Thymus (tissue), 11 donors: Measurements from ENCODE around the gene CRTC1. TPM values are rescaled to one million over a fixed set of nuclear protein-coding genes. Genes with fewer than 3 reads are reported as not detected.

ENCODE experiments used
- DNase-seq, 9 donors: peaks; one replicate each; pipeline ENCODE4 v3.0.0-alpha.2; 2013; ENCODE audit warnings: low spot score in 9 of 9, low read depth in 6 of 9, missing footprints in 1 of 9
- H3K27ac ChIP-seq, 2 donors: one replicate each; pipeline ENCODE4 v1.5.1; 2013; ENCODE audit warnings: control low read depth in 1 of 2, low read depth in 1 of 2, low read length in 1 of 2, mild to moderate bottlenecking in 1 of 2, moderate library complexity in 1 of 2
- H3K27me3 ChIP-seq, 2 donors: one replicate each; pipeline ENCODE4 v1.5.1; 2013; ENCODE audit warnings: low read length in 1 of 2; ENCODE audit not compliant: control insufficient read depth in 2 of 2, insufficient read depth in 1 of 2
- H3K36me3 ChIP-seq, 2 donors: one replicate each; pipeline ENCODE4 v1.5.1; 2013; ENCODE audit warnings: low read length in 1 of 2, mild to moderate bottlenecking in 1 of 2, moderate library complexity in 1 of 2; ENCODE audit not compliant: control insufficient read depth in 2 of 2, insufficient read depth in 2 of 2
- H3K4me1 ChIP-seq, 2 donors: one replicate each; pipeline ENCODE4 v1.5.1; 2013; ENCODE audit warnings: low read length in 2 of 2; ENCODE audit not compliant: control insufficient read depth in 2 of 2, insufficient read depth in 2 of 2
- H3K4me3 ChIP-seq, 2 donors: one replicate each; pipeline ENCODE4 v1.5.1; 2013; ENCODE audit warnings: low read length in 2 of 2, control low read depth in 1 of 2, mild to moderate bottlenecking in 1 of 2
- H3K9me3 ChIP-seq, 2 donors: one replicate each; pipeline ENCODE4 v1.5.1; 2013; ENCODE audit warnings: low read length in 1 of 2, mild to moderate bottlenecking in 1 of 2; ENCODE audit not compliant: control insufficient read depth in 2 of 2, insufficient read depth in 1 of 2
- WGBS: extraction: QIAGEN DNeasy Blood & Tissue Kit; methylation state at CpG from one replicate; pipeline ENCODE4 v1.1.7; 2013; 5-methylcytosine and 5-hydroxymethylcytosine counted together
- polyA plus RNA-seq: library from polyadenylated mRNA; stranded (reverse); fragments of 200-250 nt; gene quantifications from one replicate; pipeline ENCODE4 v1.2.3, GENCODE V29; 2013
- total RNA-seq: library from RNA; stranded (reverse); fragments of 120-200 nt; gene quantifications from one replicate; pipeline ENCODE4 v1.2.4, GENCODE V29; 2013
- donor health status: healthy.

CRTC1 gene
- total and polyA plus RNA-seq, 2 donors: 1.2 to 9.7 TPM

DNA sequence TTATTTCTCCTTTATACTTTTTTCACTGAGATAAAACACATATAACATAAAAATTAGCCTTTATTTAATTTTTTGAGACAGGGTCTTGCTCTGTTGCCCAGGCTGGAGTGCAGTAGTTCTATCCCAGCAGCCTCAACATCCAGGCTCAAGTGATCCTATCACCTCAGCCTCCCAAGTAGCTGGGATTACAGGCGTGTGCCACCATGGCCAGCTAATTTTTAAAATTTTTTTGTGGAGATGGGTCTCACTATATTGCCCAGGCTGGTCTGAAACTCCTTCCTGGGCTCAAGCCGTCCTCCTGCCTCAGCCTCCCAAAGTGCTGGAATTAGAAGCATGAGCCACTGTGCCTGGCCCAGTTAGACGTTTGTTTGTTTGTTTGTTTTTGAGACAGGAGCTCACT is 28.4 kb downstream of the CRTC1 start:
- 98% methylated on average over 3 of the region's 3 CpGs for WGBS

DNA sequence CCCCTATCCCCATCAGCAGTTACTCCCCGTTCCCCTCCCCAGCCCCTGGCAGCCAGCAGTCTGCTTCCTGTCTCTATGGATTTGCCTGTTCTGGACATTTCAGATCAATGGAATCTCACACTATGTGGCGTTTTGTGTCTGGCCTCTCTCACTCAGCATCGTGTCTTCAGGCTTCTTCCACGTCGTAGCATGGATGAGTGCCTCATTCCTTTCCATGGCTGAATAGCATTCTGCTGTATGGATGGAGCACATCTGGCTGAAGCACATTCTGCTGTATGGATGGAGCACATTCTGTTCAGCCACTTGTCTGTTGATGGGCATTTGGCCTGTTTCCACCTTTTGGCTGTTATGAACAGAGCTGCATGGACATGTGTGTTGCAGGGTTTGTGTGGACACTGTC is 29.5 kb downstream of the CRTC1 start:
- Histone ChIP-seq H3K36me3 (peaks cover 0 to 3% of the 10 kb centered on the region in 2 donors), H3K4me3 (no peak overlapping the region), H3K27me3 (no peaks in the 10 kb centered on the region), H3K27ac (no peak overlapping the region), H3K9me3 (peaks cover 0 to 3% of the 10 kb centered on the region in 2 donors), H3K4me1 (peaks cover 6 to 14% of the 10 kb centered on the region in 2 donors)
- no peak for DNase-seq
- WGBS: 88% methylated on average over 5 of the region's 5 CpGs

More for the DNA sequence above, 28.4 kb downstream of the CRTC1 start:
- Histone ChIP-seq H3K36me3 (peaks cover 0 to 3% of the 10 kb centered on the region in 2 donors), H3K9me3 (peaks cover 0 to 3% of the 10 kb centered on the region in 2 donors), H3K27ac (no peak overlapping the region), H3K27me3 (no peaks in the 10 kb centered on the region), H3K4me3 (no peak overlapping the region), H3K4me1 (peaks cover 6 to 14% of the 10 kb centered on the region in 2 donors)
- no peak for DNase-seq

DNA sequence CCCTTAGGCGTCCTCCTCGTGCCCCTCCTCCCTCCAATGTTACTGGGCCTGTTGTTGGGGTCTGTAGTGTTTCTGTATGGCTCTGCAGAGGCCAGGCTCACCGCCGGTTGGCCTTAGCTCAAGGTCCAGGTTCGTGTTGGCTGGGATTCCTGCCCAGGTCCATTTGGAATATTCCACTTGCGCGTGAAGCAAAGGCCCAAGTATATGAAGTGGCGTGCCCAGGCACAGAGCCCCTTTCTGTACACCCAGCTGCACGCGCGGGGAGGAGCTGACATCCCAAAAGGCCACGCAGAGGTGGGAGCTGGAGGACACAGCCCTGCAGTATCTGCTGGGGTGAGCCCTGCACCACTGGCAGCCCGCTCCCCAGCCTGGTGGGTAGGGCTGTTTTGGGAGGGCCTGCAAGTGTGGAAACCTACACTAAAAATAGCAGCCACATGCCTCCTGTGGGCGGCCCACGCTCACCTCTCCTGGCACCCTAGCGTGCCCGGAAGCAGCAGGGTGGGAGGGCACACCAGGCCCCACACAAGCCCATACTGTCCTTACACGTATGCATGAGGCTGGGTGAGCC is 30.2 kb downstream of the CRTC1 start:
- 88% methylated on average over 18 of the region's 18 CpGs for WGBS
- no peaks in the 10 kb centered on the region for H3K27me3 ChIP-seq
- DNase-seq: no peak
- H3K9me3 ChIP-seq: peaks cover 0 to 3% of the 10 kb centered on the region in 2 donors
- no peak overlapping the region for H3K27ac ChIP-seq
- no peak overlapping the region for H3K4me3 ChIP-seq
- peaks cover 0 to 3% of the 10 kb centered on the region in 2 donors for H3K36me3 ChIP-seq
- peaks cover 6 to 14% of the 10 kb centered on the region in 2 donors for H3K4me1 ChIP-seq

DNA sequence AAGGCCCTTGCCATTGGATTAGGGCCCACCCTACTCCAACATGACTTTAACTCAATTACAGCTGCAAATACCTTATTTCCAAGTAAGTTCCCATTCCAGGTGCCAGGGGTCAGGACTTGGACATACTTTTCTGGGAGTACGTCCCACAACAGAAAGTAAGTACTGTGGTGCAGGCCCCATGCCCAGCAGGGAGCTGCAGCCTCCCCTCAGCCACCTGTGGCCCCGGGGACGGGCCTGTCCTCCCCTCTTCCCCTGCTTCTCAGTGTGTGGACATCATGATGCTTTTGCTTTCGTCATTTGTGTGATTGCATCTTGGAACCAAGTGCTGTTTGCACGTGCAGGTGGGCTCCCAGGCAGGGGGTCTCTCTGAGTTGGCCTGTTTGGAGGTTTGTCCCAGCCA is 31.9 kb downstream of the CRTC1 start:
- H3K4me1 ChIP-seq: peaks cover 2 to 14% of the 10 kb centered on the region in 2 donors
- no peak overlapping the region for H3K27ac ChIP-seq
- H3K27me3 ChIP-seq: no peaks in the 10 kb centered on the region
- 74% methylated on average over 5 of the region's 5 CpGs for WGBS
- no peaks in the 10 kb centered on the region for H3K36me3 ChIP-seq
- H3K4me3 ChIP-seq: no peak overlapping the region
- DNase-seq: no peak
- peaks cover 0 to 3% of the 10 kb centered on the region in 2 donors for H3K9me3 ChIP-seq

DNA sequence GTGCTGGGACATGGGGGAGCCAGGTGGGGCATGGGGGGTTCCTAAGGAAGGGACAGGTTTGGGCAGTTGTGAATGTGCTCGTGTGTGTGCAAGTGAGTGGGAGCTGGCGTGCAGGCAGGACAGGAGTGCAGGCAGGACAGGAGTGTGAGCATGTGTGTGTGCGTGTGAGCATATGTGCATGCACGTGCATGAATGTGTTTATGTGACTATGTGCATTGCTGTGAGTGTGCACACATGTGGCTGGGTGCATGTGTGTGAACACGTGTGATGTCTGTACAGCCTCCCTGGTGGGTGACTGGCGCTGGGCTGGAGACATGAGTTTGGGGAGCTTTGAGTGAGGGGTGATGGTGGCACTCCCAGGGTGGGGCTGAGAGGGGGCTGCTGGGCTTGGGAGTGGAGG is 33.4 kb downstream of the CRTC1 start:
- H3K36me3 ChIP-seq: no peaks in the 10 kb centered on the region
- H3K4me3 ChIP-seq: no peak overlapping the region
- WGBS: 98% methylated on average over 6 of the region's 6 CpGs
- H3K27me3 ChIP-seq: no peaks in the 10 kb centered on the region
- no peak for DNase-seq
- H3K4me1 ChIP-seq: peaks cover 2 to 14% of the 10 kb centered on the region in 2 donors
- H3K27ac ChIP-seq: no peak overlapping the region
- H3K9me3 ChIP-seq: peaks cover 0 to 3% of the 10 kb centered on the region in 2 donors

DNA sequence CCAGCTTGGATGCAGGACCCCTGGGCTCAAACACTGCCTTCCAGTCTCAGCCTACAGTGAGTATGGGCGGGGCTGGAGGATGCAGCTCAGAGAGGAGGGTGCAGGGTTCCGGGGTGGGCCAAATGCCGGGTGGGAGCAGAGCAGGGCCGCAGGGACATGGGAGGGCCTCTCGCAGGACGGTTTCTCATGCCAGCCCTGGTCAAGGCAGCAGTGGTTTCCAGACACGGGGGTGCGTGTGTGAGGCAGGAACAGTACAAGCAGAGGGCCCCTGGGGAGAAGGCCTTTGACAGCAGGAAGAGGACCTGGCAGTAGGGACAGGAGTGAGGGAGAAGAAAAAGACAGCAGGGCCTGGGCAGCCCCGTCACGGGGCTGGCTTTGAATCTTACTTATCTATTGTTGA is 34.1 kb downstream of the CRTC1 start:
- 92% methylated on average over 10 of the region's 10 CpGs for WGBS
- DNase-seq: no peak
- H3K27me3 ChIP-seq: no peaks in the 10 kb centered on the region
- H3K4me3 ChIP-seq: no peak overlapping the region
- no peak overlapping the region for H3K27ac ChIP-seq
- peaks cover 0 to 3% of the 10 kb centered on the region in 2 donors for H3K9me3 ChIP-seq
- peaks cover 2 to 14% of the 10 kb centered on the region in 2 donors for H3K4me1 ChIP-seq
- no peaks in the 10 kb centered on the region for H3K36me3 ChIP-seq

DNA sequence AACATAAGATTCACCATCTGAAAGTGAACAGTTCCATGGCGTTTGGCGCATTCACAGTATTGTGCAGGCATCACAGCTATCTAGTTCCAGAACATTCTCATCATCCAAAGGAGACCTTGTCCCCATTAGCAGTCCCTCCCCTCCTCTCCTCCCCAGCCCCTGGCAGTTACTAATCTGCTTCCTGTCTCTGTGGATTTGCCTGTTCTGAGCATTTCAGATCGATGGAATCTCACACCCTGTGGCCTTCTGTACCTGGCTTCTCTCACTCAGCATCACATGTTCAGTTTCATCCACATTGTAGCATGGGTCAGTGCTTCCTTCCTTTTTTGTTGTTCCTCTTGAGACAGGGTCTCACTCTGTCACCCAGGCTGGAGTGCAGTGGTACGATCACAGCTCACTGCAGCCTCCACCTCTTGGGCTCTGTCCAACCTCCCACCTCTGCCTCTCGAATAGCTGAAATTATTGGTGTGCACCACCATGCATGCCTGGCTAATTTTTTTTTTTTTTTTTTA is 34.6 kb downstream of the CRTC1 start:
- no peak for DNase-seq
- Histone ChIP-seq H3K36me3 (no peaks in the 10 kb centered on the region), H3K27ac (no peak overlapping the region), H3K9me3 (peaks cover 0 to 3% of the 10 kb centered on the region in 2 donors), H3K4me3 (no peak overlapping the region), H3K4me1 (peaks cover 2 to 14% of the 10 kb centered on the region in 2 donors), H3K27me3 (no peaks in the 10 kb centered on the region)
- 84% methylated on average over 5 of the region's 5 CpGs for WGBS

DNA sequence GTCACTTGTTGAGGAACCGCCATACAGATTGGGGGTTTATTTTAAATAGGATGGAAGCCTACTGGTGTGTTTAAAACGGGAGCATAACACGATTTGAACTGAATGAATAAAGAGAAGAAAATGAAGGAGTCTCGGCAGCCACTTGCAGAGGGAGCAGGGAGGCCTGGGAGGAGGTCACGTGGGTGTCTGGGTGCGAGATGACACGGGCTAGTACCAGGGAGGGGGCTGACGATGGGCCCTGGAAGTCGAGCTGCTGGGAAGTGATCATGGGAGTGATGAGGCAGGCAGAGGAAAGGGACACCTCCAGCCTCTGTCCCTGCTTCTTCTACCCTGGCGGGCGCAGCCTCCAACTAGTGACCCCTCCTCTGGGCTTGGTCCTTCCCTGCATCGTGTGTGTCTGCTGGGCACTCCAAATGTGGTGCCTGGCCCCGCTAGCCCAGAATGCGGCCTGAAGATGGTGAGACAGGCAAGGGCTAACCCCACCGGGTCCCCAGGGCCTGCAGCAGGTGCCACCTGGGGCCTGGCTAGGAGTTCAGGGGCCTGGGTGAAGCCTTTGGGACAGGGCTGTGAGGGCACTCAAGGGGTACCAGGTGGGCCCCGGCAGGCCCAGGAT is 35.5 kb downstream of the CRTC1 start:
- Histone ChIP-seq H3K4me1 (peaks cover 2 to 9% of the 10 kb centered on the region in 2 donors), H3K4me3 (no peak overlapping the region), H3K27ac (no peak overlapping the region), H3K9me3 (peaks cover 0 to 3% of the 10 kb centered on the region in 2 donors), H3K27me3 (no peaks in the 10 kb centered on the region), H3K36me3 (no peaks in the 10 kb centered on the region)
- DNase-seq: no peak
- WGBS: 90% methylated on average over 16 of the region's 16 CpGs

DNA sequence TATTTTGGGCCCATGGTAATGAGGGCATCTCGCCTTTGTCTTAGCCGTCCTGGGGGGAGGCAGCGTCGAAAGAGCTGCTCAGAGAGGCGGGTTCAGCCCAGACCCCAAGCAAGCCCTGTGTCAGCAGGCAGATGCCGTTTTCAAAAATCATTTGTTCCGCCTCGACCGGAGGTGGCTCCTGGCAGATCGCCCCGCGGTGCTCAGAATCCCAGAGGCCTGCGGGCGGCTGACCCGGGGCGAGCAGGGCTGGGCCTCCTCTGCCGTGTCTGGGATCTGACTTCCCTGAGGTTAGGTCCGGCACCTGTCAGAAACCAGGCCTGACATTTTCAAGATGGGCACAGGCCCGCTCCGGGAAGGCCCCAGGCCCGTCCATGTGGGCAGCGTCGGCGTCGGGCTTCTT is 36.1 kb downstream of the CRTC1 start:
- Histone ChIP-seq H3K9me3 (peaks cover 0 to 3% of the 10 kb centered on the region in 2 donors), H3K4me1 (peaks cover 2 to 9% of the 10 kb centered on the region in 2 donors), H3K27ac (no peak overlapping the region), H3K27me3 (no peaks in the 10 kb centered on the region), H3K36me3 (no peaks in the 10 kb centered on the region), H3K4me3 (no peak overlapping the region)
- no peak for DNase-seq
- WGBS: 96% methylated on average over 25 of the region's 25 CpGs
